ENCODE data around the gene PLA2G4A.

DNA sequence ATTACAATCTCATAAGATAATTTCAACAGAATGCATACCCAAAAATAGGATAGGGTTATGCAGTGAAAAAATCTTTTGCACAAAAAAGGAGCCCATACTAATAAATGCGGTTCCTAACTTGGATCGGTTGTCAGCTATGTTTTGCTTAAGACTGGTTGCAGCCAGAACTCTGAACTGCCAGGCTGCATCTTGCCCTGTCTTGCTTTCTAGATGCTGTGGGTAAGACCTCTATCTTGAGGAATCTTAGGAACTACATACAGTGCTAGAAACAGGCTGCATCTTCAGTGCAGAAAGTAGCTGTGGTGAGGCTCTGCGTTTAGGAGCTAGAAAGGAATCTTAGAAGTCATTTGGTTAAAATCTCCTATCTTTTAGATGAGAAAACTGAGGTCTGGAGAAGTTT is 45.6 kb upstream of the PLA2G4A start:
- TF ChIP-seq, protein P1, sequence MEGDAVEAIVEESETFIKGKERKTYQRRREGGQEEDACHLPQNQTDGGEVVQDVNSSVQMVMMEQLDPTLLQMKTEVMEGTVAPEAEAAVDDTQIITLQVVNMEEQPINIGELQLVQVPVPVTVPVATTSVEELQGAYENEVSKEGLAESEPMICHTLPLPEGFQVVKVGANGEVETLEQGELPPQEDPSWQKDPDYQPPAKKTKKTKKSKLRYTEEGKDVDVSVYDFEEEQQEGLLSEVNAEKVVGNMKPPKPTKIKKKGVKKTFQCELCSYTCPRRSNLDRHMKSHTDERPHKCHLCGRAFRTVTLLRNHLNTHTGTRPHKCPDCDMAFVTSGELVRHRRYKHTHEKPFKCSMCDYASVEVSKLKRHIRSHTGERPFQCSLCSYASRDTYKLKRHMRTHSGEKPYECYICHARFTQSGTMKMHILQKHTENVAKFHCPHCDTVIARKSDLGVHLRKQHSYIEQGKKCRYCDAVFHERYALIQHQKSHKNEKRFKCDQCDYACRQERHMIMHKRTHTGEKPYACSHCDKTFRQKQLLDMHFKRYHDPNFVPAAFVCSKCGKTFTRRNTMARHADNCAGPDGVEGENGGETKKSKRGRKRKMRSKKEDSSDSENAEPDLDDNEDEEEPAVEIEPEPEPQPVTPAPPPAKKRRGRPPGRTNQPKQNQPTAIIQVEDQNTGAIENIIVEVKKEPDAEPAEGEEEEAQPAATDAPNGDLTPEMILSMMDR (IDR thresholded peaks at IDR 0.05): no peak
- no peak for TF ChIP-seq POLR2A (IDR thresholded peaks at IDR 0.05; ENCODE audit: low read depth)
